ACHN (cell line): ENCODE data around the gene MAGI2.
"Not testable (repeated sequence)": the region's sequence is repeated elsewhere in the genome, so short reads cannot be mapped to it uniquely, and the experiment has no call there.

Experiments
- DNase-seq: peaks from one replicate; pipeline ENCODE4 v3.0.0-alpha.2; 2015
- in situ Hi-C: cut with HindIII; loops from 2 replicates; pipeline ENCODE4 v1.10.0; 2017; ENCODE audit warnings: low sequenced_read_pairs, low pct_ligation_motif_present, low pct_unique_long_range_greater_than_20kb

The MAGI2 gene

GRCh38 chr7:79453266-79453557, 255 bp downstream of the MAGI2 start:
- no peak for DNase-seq
- in situ Hi-C loops, result no loop called here

GRCh38 chr7:79452495-79453265, 787 bp downstream of the MAGI2 start:
- DNase-seq, result peak; percentile 61
- in situ Hi-C loops, result no loop called here

- in situ Hi-C loops, result no loop called here
- peak; percentile 96 for DNase-seq
These were observed 1.4 kb downstream of the MAGI2 start for GRCh38 chr7:79452032-79452494.

- in situ Hi-C loops, result no loop called here
- no peak for DNase-seq
These were observed 1.9 kb downstream of the MAGI2 start for GRCh38 chr7:79451580-79451979.

GRCh38 chr7:79442766-79443165, 10.7 kb downstream of the MAGI2 start:
- in situ Hi-C loops, DNase-seq: not testable (repeated sequence)

- DNase-seq, result no peak
- in situ Hi-C loops, result no loop called here
These were observed 17.1 kb downstream of the MAGI2 start for GRCh38 chr7:79436378-79436777.

GRCh38 chr7:79434867-79435266, 18.6 kb downstream of the MAGI2 start:
- in situ Hi-C loops, result no loop called here
- DNase-seq, result peak; percentile 14

- in situ Hi-C loops, result no loop called here
- peak; percentile 73 for DNase-seq
These were observed 19.4 kb downstream of the MAGI2 start for GRCh38 chr7:79434098-79434497.

- in situ Hi-C loops, result no loop called here
- DNase-seq, result no peak
These were observed 23.1 kb downstream of the MAGI2 start for GRCh38 chr7:79430391-79430790.

- no peak for DNase-seq
- in situ Hi-C loops, result no loop called here
These were observed 27.8 kb downstream of the MAGI2 start for GRCh38 chr7:79425665-79426064.

- no peak for DNase-seq
- in situ Hi-C loops, result no loop called here
These were observed 31.7 kb downstream of the MAGI2 start for GRCh38 chr7:79421751-79422150.

- peak; percentile 78 for DNase-seq
- in situ Hi-C loops, result no loop called here
These were observed 33.0 kb downstream of the MAGI2 start for GRCh38 chr7:79420464-79420863.

GRCh38 chr7:79414910-79415309, 38.6 kb downstream of the MAGI2 start:
- no peak for DNase-seq
- in situ Hi-C loops, result no loop called here

GRCh38 chr7:79412915-79413314, 40.6 kb downstream of the MAGI2 start:
- in situ Hi-C loops, result no loop called here
- DNase-seq, result no peak

GRCh38 chr7:79412438-79412837, 41.0 kb downstream of the MAGI2 start:
- in situ Hi-C loops, result no loop called here
- no peak for DNase-seq

GRCh38 chr7:79410345-79410744, 43.1 kb downstream of the MAGI2 start:
- DNase-seq, result no peak
- in situ Hi-C loops, result no loop called here

- no peak for DNase-seq
- in situ Hi-C loops, result no loop called here
These were observed 46.1 kb downstream of the MAGI2 start for GRCh38 chr7:79407351-79407750.

GRCh38 chr7:79406371-79406770, 47.1 kb downstream of the MAGI2 start:
- in situ Hi-C loops, result no loop called here
- DNase-seq, result no peak

- in situ Hi-C loops, result no loop called here
- DNase-seq, result no peak
These were observed 48.1 kb downstream of the MAGI2 start for GRCh38 chr7:79405368-79405767.

GRCh38 chr7:79403879-79404278, 49.6 kb downstream of the MAGI2 start:
- in situ Hi-C loops, result no loop called here

GRCh38 chr7:79403451-79403850, 50.0 kb downstream of the MAGI2 start:
- no peak for DNase-seq
- in situ Hi-C loops, result no loop called here

More at GRCh38 chr7:79403879-79404278, 49.6 kb downstream of the MAGI2 start:
- DNase-seq, result no peak
